HL-60 (cell line): Measurements from ENCODE around the gene SRCIN1.

Experiments
- DNase-seq, 2 experiments: peaks; one replicate each; pipeline ENCODE4 v3.0.0-alpha.2; 2010 to 2020; ENCODE audit warnings: low read depth in 1 of 2, low spot score in 1 of 2
- H3K27ac ChIP-seq: fragments of 250-450 bp; sonication (Bioruptor Pico); replicated peaks from 2 replicates; pipeline ENCODE4 v1.5.1; 2020; ENCODE audit warnings: mild to moderate bottlenecking, moderate library complexity
- H3K27me3 ChIP-seq: fragments of 250-450 bp; sonication (Bioruptor Pico); 2 replicates; pipeline ENCODE4 v1.5.1; 2021; ENCODE audit warnings: mild to moderate bottlenecking, moderate library complexity; ENCODE audit not compliant: insufficient read depth, poor library complexity, severe bottlenecking
- H3K4me3 ChIP-seq: replicated peaks from 2 replicates; pipeline ENCODE4 v1.5.1; 2011; ENCODE audit warnings: mild to moderate bottlenecking, control low read depth, low read length; ENCODE audit not compliant: insufficient read depth
- GABPA ChIP-seq: IDR thresholded peaks from 2 replicates; pipeline ENCODE4 v1.6.1; 2012; ENCODE audit warnings: low read depth
- POLR2AphosphoS5 ChIP-seq: IDR thresholded peaks from 2 replicates; pipeline ENCODE4 v1.6.1; 2012; ENCODE audit warnings: low read depth
- SPI1 ChIP-seq: IDR thresholded peaks from 2 replicates; pipeline ENCODE4 v1.6.1; 2012; ENCODE audit warnings: low read depth, mild to moderate bottlenecking, borderline replicate concordance
- TF ChIP-seq, protein P1 (sequence below): IDR thresholded peaks from one replicate; pipeline ENCODE4 v1.5.1; 2011; ENCODE audit warnings: low read length, control low read depth, inconsistent platforms; ENCODE audit not compliant: insufficient read depth
- TF ChIP-seq, protein P2 (sequence below): IDR thresholded peaks from 2 replicates; pipeline ENCODE4 v1.6.1; 2012; ENCODE audit warnings: low read depth; ENCODE audit not compliant: insufficient replicate concordance

SRCIN1 gene

DNA sequence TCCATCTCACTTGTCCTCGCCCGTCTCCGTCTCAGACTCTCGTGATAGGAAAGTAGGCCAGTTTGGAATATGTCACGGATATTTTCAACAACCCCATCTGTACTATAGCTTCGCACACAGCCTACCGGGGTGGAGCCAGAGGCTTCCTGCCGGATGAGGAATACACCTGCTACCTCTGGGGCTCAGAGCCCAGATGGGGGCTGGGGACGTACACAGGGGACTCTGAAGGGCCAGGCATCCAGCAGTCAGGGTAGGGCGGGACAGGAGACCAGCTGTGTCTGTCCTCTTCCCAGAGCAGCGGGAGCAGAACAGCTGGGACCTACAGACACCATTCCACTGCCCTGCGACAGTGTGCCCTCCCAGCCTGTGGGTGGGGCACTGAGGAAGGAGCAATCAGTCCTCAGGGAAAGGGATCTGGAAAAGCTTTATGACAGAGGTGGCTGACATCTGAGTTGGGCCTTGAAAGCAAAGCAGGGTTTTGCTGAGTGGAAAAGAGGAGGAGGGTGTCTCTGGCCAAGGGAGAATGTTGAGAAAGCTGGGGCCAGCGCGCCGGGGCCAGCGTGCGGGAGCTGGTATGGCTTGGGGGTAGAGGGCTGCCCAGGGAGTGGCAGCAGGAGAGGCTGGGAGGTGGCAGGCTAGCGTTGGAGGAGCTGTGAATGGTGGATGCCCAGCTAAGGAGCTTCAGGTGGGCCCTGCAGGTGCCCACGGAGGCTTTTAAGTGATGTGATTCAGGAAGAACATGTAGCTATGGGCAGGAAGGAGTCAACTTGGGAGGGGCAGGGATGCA, 11.5 kb upstream of the SRCIN1 start:
- DNase-seq: no peak
- TF ChIP-seq, protein P1, sequence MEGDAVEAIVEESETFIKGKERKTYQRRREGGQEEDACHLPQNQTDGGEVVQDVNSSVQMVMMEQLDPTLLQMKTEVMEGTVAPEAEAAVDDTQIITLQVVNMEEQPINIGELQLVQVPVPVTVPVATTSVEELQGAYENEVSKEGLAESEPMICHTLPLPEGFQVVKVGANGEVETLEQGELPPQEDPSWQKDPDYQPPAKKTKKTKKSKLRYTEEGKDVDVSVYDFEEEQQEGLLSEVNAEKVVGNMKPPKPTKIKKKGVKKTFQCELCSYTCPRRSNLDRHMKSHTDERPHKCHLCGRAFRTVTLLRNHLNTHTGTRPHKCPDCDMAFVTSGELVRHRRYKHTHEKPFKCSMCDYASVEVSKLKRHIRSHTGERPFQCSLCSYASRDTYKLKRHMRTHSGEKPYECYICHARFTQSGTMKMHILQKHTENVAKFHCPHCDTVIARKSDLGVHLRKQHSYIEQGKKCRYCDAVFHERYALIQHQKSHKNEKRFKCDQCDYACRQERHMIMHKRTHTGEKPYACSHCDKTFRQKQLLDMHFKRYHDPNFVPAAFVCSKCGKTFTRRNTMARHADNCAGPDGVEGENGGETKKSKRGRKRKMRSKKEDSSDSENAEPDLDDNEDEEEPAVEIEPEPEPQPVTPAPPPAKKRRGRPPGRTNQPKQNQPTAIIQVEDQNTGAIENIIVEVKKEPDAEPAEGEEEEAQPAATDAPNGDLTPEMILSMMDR: no peak
- no peak for TF ChIP-seq POLR2AphosphoS5
- TF ChIP-seq GABPA: no peak
- TF ChIP-seq SPI1: no peak
- TF ChIP-seq, protein P2, sequence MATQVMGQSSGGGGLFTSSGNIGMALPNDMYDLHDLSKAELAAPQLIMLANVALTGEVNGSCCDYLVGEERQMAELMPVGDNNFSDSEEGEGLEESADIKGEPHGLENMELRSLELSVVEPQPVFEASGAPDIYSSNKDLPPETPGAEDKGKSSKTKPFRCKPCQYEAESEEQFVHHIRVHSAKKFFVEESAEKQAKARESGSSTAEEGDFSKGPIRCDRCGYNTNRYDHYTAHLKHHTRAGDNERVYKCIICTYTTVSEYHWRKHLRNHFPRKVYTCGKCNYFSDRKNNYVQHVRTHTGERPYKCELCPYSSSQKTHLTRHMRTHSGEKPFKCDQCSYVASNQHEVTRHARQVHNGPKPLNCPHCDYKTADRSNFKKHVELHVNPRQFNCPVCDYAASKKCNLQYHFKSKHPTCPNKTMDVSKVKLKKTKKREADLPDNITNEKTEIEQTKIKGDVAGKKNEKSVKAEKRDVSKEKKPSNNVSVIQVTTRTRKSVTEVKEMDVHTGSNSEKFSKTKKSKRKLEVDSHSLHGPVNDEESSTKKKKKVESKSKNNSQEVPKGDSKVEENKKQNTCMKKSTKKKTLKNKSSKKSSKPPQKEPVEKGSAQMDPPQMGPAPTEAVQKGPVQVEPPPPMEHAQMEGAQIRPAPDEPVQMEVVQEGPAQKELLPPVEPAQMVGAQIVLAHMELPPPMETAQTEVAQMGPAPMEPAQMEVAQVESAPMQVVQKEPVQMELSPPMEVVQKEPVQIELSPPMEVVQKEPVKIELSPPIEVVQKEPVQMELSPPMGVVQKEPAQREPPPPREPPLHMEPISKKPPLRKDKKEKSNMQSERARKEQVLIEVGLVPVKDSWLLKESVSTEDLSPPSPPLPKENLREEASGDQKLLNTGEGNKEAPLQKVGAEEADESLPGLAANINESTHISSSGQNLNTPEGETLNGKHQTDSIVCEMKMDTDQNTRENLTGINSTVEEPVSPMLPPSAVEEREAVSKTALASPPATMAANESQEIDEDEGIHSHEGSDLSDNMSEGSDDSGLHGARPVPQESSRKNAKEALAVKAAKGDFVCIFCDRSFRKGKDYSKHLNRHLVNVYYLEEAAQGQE: no peak
- Histone ChIP-seq H3K27me3 (peaks cover 9% of the 10 kb centered on the region), H3K4me3 (no peak overlapping the region), H3K27ac (no peak overlapping the region)

DNA sequence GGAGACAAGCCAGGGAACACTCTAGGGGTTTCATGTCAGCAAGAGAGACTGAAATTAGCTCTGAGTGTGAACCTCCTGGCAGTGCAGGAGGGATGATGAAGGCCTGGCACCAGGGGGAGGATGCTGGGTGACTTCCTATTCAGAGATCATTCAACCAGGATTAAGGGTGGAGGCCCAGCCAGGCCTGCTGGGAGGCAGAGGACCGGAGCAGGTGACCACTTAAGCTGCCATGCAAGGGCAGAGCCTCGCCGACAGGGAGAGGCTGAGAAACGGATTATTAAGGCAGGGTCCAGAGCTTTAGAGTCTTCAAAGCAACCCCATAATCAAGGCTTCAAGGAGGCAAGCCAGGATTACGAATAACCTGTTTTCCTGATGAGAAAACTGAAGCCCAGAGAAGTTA, 10.6 kb upstream of the SRCIN1 start:
- H3K27ac ChIP-seq: no peak overlapping the region
- TF ChIP-seq, protein P1: no peak
- TF ChIP-seq SPI1 (no peak), POLR2AphosphoS5 (no peak), GABPA (no peak)
- TF ChIP-seq, protein P2: no peak
- DNase-seq: no peak
- H3K4me3 ChIP-seq: no peak overlapping the region
- peaks cover 13% of the 10 kb centered on the region for H3K27me3 ChIP-seq

DNA sequence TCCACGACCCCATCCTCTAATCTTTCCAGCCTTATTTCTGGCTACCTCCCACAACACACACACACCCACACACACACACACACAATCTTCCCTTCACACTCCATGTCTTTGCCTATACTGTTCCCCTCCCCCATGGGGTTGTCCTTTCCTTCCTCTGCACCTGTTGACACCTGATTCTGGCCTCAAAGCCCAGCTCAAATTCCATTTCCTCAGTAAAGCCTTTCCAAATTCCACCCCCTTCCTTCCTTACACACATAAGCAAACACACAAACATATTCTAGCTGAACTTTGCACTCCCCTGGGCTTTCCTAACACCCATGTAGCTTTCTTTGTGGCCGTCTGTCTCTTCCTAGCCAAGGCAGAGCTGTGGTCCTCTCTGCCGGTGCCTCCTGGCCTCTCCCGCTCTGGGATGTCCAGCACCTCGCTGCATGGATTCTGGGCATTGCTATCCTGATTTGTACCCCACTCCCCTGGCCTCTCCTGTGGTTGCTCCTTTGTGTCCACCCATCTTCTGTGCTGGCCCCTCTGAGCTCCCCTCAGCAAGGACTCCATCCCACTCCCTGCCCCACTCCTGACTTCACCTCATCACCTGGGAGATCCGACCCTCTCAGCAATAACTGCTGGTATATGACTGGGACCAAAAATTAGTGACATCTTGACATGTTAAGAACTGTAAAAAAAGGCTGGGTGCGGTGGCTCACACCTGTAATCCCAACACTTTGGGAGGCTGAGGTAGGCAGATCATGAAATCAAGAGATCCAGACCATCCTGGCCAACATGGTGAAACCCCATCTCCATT, 8.4 kb upstream of the SRCIN1 start:
- H3K4me3 ChIP-seq: no peak overlapping the region
- TF ChIP-seq, protein P2: no peak
- TF ChIP-seq POLR2AphosphoS5 (no peak), GABPA (no peak), SPI1 (no peak)
- TF ChIP-seq, protein P1: no peak
- no peak for DNase-seq
- no peak overlapping the region for H3K27ac ChIP-seq
- H3K27me3 ChIP-seq: peaks cover 18% of the 10 kb centered on the region
